Hindlimb muscle (tissue), 1 donor: ENCODE results near the gene LRRC8E. TPM values are rescaled to one million over a fixed set of nuclear protein-coding genes. Genes with fewer than 3 reads are reported as not detected.
A peak's percentile ranks its signal among the peaks of the same experiment; 100 is the strongest.
"Not testable (repeated sequence)": the region's sequence is repeated elsewhere in the genome, so short reads cannot be mapped to it uniquely, and the experiment has no call there.

Source experiments
- DNase-seq: peaks from one replicate; pipeline ENCODE4 v3.0.0-alpha.2; 2013
- polyA plus RNA-seq: library from polyadenylated mRNA; unstranded; fragments of 120-200 nt; gene quantifications from one replicate; pipeline ENCODE4 v1.2.1, GENCODE V29; 2013; ENCODE audit not compliant: insufficient read length

Gene LRRC8E
- polyA plus RNA-seq, 1 donor, result not detected

- no peak for DNase-seq
These were observed 32.7 kb upstream of the LRRC8E start for GRCh38 chr19:7855426-7856108.

GRCh38 chr19:7856109-7856591 is 32.2 kb upstream of the LRRC8E start:
- DNase-seq, result no peak

- no peak for DNase-seq
These were observed 31.3 kb upstream of the LRRC8E start for GRCh38 chr19:7856679-7857663.

- no peak for DNase-seq
These were observed 30.6 kb upstream of the LRRC8E start for GRCh38 chr19:7857727-7858108.

GRCh38 chr19:7858109-7858770 is 30.1 kb upstream of the LRRC8E start:
- no peak for DNase-seq

- DNase-seq, result not testable (repeated sequence)
These were observed 29.2 kb upstream of the LRRC8E start for GRCh38 chr19:7859087-7859486.

GRCh38 chr19:7859831-7860713 is 28.2 kb upstream of the LRRC8E start:
- DNase-seq, result no peak

- DNase-seq, result peak; percentile 42
These were observed 27.3 kb upstream of the LRRC8E start for GRCh38 chr19:7860714-7861618.

- DNase-seq, result no peak
These were observed 26.5 kb upstream of the LRRC8E start for GRCh38 chr19:7861619-7862412.

- no peak for DNase-seq
These were observed 25.8 kb upstream of the LRRC8E start for GRCh38 chr19:7862413-7862951.

- DNase-seq, result no peak
These were observed 24.9 kb upstream of the LRRC8E start for GRCh38 chr19:7863157-7863970.

GRCh38 chr19:7863971-7864689 is 24.2 kb upstream of the LRRC8E start:
- no peak for DNase-seq

GRCh38 chr19:7864690-7865074 is 23.6 kb upstream of the LRRC8E start:
- no peak for DNase-seq

GRCh38 chr19:7865262-7865911 is 22.9 kb upstream of the LRRC8E start:
- no peak for DNase-seq

GRCh38 chr19:7866399-7867091 is 21.8 kb upstream of the LRRC8E start:
- no peak for DNase-seq

GRCh38 chr19:7867092-7867844 is 21.0 kb upstream of the LRRC8E start:
- DNase-seq, result no peak
